Cardiac fibroblast (primary cell): Measurements from ENCODE around the gene TET1.
"Not testable (repeated sequence)": the region's sequence is repeated elsewhere in the genome, so short reads cannot be mapped to it uniquely, and the experiment has no call there.

Experiments used
- DNase-seq, 2 donors: peaks; one replicate each; pipeline versions ENCODE4 v3.0.0 to v3.0.0-alpha.2; 2010; ENCODE audit warnings: low read depth in 2 of 2
- H3K4me3 ChIP-seq, 2 donors: replicated peaks in 1 of 2; 1 replicate in 1 of 2; 2 replicates in 1 of 2; pipeline ENCODE4 v1.5.1; 2011; ENCODE audit warnings: low read depth in 2 of 2, low read length in 2 of 2, mild to moderate bottlenecking in 2 of 2, moderate library complexity in 1 of 2
- TF ChIP-seq, protein P1 (sequence below): IDR thresholded peaks from one replicate; pipeline ENCODE4 v1.5.1; 2011; ENCODE audit warnings: low read depth, mild to moderate bottlenecking, low read length, inconsistent platforms

Gene TET1

DNA sequence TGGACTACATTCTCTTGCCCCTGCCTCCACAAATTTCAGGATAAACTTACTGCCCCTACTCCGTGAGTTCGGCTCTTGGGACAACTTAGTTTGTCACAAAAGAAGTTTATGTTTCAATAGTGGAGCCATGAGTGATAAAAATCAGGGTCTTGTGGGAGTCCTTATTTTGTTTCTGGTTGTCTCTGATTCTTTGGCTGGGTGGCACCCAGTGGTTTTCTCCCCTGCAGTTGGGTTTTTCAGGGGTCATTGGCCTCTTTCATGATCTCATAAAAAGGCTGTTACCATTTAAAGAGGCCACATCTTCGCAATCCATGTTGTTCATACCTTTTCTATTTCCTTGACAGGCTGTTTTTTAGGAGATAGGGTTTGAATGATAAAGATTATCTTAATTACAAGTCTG, 5.5 kb downstream of the TET1 start:
- H3K4me3 ChIP-seq, result no peak overlapping the region
- DNase-seq, result no peak
- TF ChIP-seq, protein P1, sequence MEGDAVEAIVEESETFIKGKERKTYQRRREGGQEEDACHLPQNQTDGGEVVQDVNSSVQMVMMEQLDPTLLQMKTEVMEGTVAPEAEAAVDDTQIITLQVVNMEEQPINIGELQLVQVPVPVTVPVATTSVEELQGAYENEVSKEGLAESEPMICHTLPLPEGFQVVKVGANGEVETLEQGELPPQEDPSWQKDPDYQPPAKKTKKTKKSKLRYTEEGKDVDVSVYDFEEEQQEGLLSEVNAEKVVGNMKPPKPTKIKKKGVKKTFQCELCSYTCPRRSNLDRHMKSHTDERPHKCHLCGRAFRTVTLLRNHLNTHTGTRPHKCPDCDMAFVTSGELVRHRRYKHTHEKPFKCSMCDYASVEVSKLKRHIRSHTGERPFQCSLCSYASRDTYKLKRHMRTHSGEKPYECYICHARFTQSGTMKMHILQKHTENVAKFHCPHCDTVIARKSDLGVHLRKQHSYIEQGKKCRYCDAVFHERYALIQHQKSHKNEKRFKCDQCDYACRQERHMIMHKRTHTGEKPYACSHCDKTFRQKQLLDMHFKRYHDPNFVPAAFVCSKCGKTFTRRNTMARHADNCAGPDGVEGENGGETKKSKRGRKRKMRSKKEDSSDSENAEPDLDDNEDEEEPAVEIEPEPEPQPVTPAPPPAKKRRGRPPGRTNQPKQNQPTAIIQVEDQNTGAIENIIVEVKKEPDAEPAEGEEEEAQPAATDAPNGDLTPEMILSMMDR, result no peak

DNA sequence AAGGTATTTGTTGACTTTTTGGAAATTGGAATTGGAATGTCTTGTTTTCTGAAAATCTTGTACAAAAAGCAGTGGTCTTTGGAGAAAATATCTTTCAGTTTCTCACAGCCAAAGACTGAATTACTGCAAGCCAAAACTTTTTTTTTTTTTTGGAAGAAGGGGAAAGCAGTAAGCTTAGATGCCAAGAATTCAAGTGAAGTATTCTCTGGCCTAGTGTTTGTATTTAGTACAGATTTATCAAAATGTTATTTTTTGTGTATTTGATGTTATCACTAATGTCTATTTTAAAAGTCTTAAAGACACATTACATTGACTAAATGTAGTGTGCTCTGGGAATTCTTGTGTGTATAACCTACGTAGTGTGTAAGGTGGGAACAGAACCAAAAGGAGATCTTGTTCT, 6.2 kb downstream of the TET1 start:
- no peak overlapping the region for H3K4me3 ChIP-seq
- TF ChIP-seq, protein P1, result no peak
- no peak for DNase-seq

GRCh38 chr10:68566955-68567354, 6.8 kb downstream of the TET1 start:
- TF ChIP-seq, protein P1, result no peak
- DNase-seq, result no peak
- H3K4me3 ChIP-seq, result no peak overlapping the region

- H3K4me3 ChIP-seq, result no peak overlapping the region
- TF ChIP-seq, protein P1, result no peak
- no peak for DNase-seq
Observed at GRCh38 chr10:68572151-68572550, 12.0 kb downstream of the TET1 start.

GRCh38 chr10:68574051-68574450, 13.9 kb downstream of the TET1 start:
- no peak overlapping the region for H3K4me3 ChIP-seq
- TF ChIP-seq, protein P1, result no peak
- no peak for DNase-seq

DNA sequence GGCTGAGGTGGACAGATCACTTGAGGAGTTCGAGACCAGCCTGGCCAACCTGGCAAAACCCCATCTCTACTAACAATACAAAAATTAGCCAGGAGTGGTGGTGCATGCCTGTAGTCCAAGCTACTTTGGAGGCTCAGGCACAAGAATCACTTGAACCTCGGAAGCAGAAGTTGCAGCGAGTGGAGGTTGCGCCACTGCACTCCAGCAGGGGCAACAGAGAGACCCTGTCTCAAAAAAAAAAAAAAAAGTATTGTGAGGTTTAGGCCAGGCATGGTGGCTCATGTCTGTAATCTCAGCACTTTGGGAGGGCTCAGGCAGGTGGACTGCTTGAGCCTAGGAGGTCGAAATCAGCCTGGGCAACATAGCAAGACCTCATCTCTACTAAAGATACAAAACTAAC, 16.0 kb downstream of the TET1 start:
- H3K4me3 ChIP-seq, result no peak overlapping the region
- TF ChIP-seq, protein P1, result no peak
- no peak for DNase-seq

GRCh38 chr10:68578974-68579373, 18.8 kb downstream of the TET1 start:
- TF ChIP-seq, protein P1, result no peak
- peak in 1 of 2 donors; percentile 37 for DNase-seq
- H3K4me3 ChIP-seq, result no peak overlapping the region

- DNase-seq, result peak in 1 of 2 donors; percentile 48
Observed at GRCh38 chr10:68584187-68584586, 24.1 kb downstream of the TET1 start.

More at GRCh38 chr10:68584187-68584586, 24.1 kb downstream of the TET1 start:
- not testable (repeated sequence) for H3K4me3 ChIP-seq
